Measurements from ENCODE around the gene OLIG1. TPM values are rescaled to one million over a fixed set of nuclear protein-coding genes. Genes with fewer than 3 reads are reported as not detected.

The OLIG1 gene
- total RNA-seq, 2 experiments from 2014 or later: not detected

DNA sequence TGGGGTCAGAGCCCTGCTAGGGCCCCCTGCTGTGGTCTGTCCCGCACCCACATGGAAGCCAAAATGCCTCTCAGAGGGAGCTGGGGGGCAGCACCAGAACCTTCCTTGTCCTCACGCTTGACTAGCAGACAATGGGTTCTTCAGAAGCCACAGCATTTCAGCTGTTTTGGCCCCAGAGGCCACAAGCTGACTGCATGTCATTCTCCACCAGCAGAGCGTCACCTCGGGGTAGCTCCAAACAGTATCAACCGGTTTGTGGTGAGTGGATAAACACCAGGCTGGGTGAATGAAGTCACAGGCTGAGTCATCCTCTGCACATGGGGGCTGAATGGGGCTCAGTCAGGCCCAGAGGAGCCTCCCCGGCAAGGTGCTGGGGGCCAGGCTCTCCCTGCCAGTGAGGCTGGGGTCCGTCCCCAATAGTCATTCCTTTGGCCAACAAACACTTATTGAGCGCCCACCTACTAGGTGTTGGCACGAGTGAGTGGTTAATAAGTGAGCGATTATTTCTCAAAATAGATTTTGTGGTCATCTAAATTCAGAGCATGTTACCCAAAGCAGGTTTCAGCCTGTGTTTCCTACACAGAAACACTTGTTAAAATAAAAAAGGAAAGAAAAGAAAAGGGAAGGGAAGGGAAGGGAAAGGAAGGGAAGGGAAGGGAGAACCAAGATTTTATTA lies 9.1 kb downstream of the OLIG1 start:
- Histone ChIP-seq H3K36me3 (ENCODE audit: insufficient read depth, low read length) (no peaks in the 10 kb centered on the region), H3K4me1 (ENCODE audit: insufficient read depth, low read length, poor library complexity, severe bottlenecking) (no peaks in the 10 kb centered on the region), H3K9me3 (ENCODE audit: low read length) (no peaks in the 10 kb centered on the region), H3K4me3 (ENCODE audit: low read depth, low read length, poor library complexity, severe bottlenecking) (no peak overlapping the region), H3K4me2 (ENCODE audit: low read length) (no peak overlapping the region), H3K27ac (ENCODE audit: low read depth, low read length, poor library complexity, severe bottlenecking) (no peak overlapping the region), H2AFZ (ENCODE audit: low read length) (no peak overlapping the region), H4K20me1 (ENCODE audit: insufficient read depth, low read length) (no peaks in the 10 kb centered on the region), H3K79me2 (ENCODE audit: insufficient read depth, low read depth, low read length) (no peaks in the 10 kb centered on the region), H3K9me2 (ENCODE audit: insufficient read depth, low read length) (no peaks in the 10 kb centered on the region)
- DNase-seq (ENCODE audit: low spot score): no peak
- no TSS peak for BruUV-seq (replicated peaks)
- no peak for TF ChIP-seq EZH2phosphoT487 (IDR thresholded peaks at IDR 0.05; ENCODE audit: borderline replicate concordance, low read depth, low read length)
- TF ChIP-seq, protein P1, sequence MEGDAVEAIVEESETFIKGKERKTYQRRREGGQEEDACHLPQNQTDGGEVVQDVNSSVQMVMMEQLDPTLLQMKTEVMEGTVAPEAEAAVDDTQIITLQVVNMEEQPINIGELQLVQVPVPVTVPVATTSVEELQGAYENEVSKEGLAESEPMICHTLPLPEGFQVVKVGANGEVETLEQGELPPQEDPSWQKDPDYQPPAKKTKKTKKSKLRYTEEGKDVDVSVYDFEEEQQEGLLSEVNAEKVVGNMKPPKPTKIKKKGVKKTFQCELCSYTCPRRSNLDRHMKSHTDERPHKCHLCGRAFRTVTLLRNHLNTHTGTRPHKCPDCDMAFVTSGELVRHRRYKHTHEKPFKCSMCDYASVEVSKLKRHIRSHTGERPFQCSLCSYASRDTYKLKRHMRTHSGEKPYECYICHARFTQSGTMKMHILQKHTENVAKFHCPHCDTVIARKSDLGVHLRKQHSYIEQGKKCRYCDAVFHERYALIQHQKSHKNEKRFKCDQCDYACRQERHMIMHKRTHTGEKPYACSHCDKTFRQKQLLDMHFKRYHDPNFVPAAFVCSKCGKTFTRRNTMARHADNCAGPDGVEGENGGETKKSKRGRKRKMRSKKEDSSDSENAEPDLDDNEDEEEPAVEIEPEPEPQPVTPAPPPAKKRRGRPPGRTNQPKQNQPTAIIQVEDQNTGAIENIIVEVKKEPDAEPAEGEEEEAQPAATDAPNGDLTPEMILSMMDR (conservative IDR thresholded peaks at IDR 0.05; ENCODE audit: low read length): no peak
- ChIA-PET POLR2A (interaction anchor here (0.6 kb wide), 1 partner anchor 101 kb away, joined by 4 read pairs; no protein-coding TSS in a partner anchor), CTCF (ENCODE audit: unreplicated experiment) (no interaction called here)
- intact Hi-C loops (cut with micrococcal nuclease; ENCODE audit: unreplicated experiment): no loop called here

DNA sequence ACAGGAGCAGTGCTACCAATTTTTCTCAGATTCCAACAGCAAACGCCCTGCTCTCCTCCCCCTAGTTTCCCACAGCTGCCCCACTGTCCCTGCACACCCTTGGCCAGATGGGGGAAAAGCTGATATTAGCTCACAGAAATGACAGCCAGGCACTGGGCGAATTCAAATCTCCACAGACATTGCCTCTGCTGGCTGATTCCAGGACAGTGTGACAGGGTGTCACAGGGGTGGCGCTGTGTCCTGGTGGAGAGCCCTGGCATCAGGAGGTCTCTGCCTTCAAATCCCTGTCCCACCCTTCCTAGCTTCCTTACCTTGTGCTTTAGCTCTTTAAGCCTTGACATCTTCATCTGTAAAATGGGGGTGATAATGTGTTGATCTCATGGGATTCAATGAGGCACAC lies 10.4 kb downstream of the OLIG1 start:
- Histone ChIP-seq H2AFZ (ENCODE audit: low read length) (no peak overlapping the region), H3K4me1 (ENCODE audit: insufficient read depth, low read length, poor library complexity, severe bottlenecking) (no peaks in the 10 kb centered on the region), H3K9me2 (ENCODE audit: insufficient read depth, low read length) (no peaks in the 10 kb centered on the region), H3K79me2 (ENCODE audit: insufficient read depth, low read depth, low read length) (no peaks in the 10 kb centered on the region), H4K20me1 (ENCODE audit: insufficient read depth, low read length) (no peaks in the 10 kb centered on the region), H3K36me3 (ENCODE audit: insufficient read depth, low read length) (no peaks in the 10 kb centered on the region), H3K27ac (ENCODE audit: low read depth, low read length, poor library complexity, severe bottlenecking) (no peak overlapping the region), H3K9me3 (ENCODE audit: low read length) (no peaks in the 10 kb centered on the region), H3K4me2 (ENCODE audit: low read length) (no peak overlapping the region), H3K4me3 (ENCODE audit: low read depth, low read length, poor library complexity, severe bottlenecking) (no peak overlapping the region)
- DNase-seq (ENCODE audit: low spot score): no peak
- BruUV-seq (replicated peaks): no TSS peak
- intact Hi-C loops (cut with micrococcal nuclease; ENCODE audit: unreplicated experiment): no loop called here
- TF ChIP-seq EZH2phosphoT487 (IDR thresholded peaks at IDR 0.05; ENCODE audit: borderline replicate concordance, low read depth, low read length): no peak
- TF ChIP-seq, protein P1 (conservative IDR thresholded peaks at IDR 0.05; ENCODE audit: low read length): no peak
- ChIA-PET POLR2A (interaction anchor here (0.6 kb wide), 1 partner anchor 277 kb away, joined by 3 read pairs; no protein-coding TSS in a partner anchor), CTCF (ENCODE audit: unreplicated experiment) (interaction anchor here (0.6 kb wide), 2 partner anchors 28 to 163 kb away, joined by 3 to 5 read pairs; no protein-coding TSS in a partner anchor)

DNA sequence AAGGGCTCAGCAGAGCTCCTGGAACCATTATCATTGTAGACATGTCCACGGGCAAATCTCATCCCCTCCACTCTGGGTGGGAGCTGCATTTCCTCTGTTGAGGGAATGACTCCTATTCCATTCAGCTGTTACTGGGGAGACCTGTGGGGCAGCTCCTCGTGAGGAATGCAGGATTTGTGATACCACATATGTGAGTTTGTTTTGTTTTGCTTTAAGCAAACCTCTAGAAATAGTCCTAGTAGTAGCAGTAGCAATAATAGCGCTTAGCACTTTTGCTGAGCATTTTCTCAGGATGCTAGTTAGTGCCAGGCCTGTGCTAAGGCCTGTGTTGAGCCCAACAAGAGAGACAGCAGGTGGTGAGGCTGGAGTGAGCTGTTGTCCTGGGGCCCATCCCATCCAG lies 10.8 kb downstream of the OLIG1 start:
- H3K4me1 ChIP-seq (ENCODE audit: insufficient read depth, low read length, poor library complexity, severe bottlenecking): no peaks in the 10 kb centered on the region
- ChIA-PET CTCF (ENCODE audit: unreplicated experiment) (interaction anchor here (0.6 kb wide), 2 partner anchors 28 to 163 kb away, joined by 3 to 5 read pairs; no protein-coding TSS in a partner anchor), POLR2A (interaction anchor here (0.6 kb wide), 1 partner anchor 277 kb away, joined by 3 read pairs; no protein-coding TSS in a partner anchor)
- intact Hi-C loops (cut with micrococcal nuclease; ENCODE audit: unreplicated experiment): no loop called here
- no peaks in the 10 kb centered on the region for H3K79me2 ChIP-seq (ENCODE audit: insufficient read depth, low read depth, low read length)
- H3K9me3 ChIP-seq (ENCODE audit: low read length): no peaks in the 10 kb centered on the region
- no peak overlapping the region for H2AFZ ChIP-seq (ENCODE audit: low read length)
- no peaks in the 10 kb centered on the region for H3K9me2 ChIP-seq (ENCODE audit: insufficient read depth, low read length)
- no peak overlapping the region for H3K4me2 ChIP-seq (ENCODE audit: low read length)
- TF ChIP-seq, protein P1 (conservative IDR thresholded peaks at IDR 0.05; ENCODE audit: low read length): no peak
- TF ChIP-seq EZH2phosphoT487 (IDR thresholded peaks at IDR 0.05; ENCODE audit: borderline replicate concordance, low read depth, low read length): no peak
- no peak overlapping the region for H3K4me3 ChIP-seq (ENCODE audit: low read depth, low read length, poor library complexity, severe bottlenecking)
- no peak overlapping the region for H3K27ac ChIP-seq (ENCODE audit: low read depth, low read length, poor library complexity, severe bottlenecking)
- no peaks in the 10 kb centered on the region for H4K20me1 ChIP-seq (ENCODE audit: insufficient read depth, low read length)
- DNase-seq (ENCODE audit: low spot score): no peak
- H3K36me3 ChIP-seq (ENCODE audit: insufficient read depth, low read length): no peaks in the 10 kb centered on the region
- no TSS peak for BruUV-seq (replicated peaks)

Data from OCI-LY7 (cell line).